22Rv1 (cell line): Measurements from ENCODE around the gene MYRFL.

Experiments
- ZFX ChIP-seq: fragments of 450-650 bp; IDR thresholded peaks from 2 replicates; pipeline ENCODE4 v1.6.1; 2017; ENCODE audit warnings: antibody characterized with exemption, borderline replicate concordance
- TF ChIP-seq, protein P1 (sequence below): fragments of 450-650 bp; IDR thresholded peaks from 2 replicates; pipeline ENCODE4 v1.5.1; 2017; ENCODE audit warnings: mild to moderate bottlenecking

DNA sequence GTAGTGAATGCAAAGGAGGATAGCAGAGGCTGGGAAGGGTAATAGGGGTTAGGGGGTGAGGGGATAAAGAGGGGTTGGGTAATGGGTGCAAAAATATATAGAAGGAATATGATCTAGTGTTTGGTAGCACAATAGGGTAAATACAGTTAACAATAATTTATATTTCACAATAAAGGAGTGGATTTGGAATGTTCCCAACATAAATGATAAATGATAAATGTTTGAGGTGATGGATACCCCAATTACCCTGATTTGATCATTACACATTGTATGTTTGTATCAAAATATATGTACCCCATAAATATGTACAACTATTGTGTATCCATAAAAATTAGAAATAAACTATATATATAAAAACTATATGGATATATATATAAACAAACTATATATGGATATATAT is 999 bp upstream of the MYRFL start:
- TF ChIP-seq, protein P1, sequence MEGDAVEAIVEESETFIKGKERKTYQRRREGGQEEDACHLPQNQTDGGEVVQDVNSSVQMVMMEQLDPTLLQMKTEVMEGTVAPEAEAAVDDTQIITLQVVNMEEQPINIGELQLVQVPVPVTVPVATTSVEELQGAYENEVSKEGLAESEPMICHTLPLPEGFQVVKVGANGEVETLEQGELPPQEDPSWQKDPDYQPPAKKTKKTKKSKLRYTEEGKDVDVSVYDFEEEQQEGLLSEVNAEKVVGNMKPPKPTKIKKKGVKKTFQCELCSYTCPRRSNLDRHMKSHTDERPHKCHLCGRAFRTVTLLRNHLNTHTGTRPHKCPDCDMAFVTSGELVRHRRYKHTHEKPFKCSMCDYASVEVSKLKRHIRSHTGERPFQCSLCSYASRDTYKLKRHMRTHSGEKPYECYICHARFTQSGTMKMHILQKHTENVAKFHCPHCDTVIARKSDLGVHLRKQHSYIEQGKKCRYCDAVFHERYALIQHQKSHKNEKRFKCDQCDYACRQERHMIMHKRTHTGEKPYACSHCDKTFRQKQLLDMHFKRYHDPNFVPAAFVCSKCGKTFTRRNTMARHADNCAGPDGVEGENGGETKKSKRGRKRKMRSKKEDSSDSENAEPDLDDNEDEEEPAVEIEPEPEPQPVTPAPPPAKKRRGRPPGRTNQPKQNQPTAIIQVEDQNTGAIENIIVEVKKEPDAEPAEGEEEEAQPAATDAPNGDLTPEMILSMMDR, result no peak
- TF ChIP-seq ZFX, result no peak
